ACC112 (cell line): ENCODE data around the gene INKA2.

ENCODE experiments used
- H2AFZ ChIP-seq: fragments of 200-600 bp; sonication (generic); one replicate; pipeline ENCODE4 v1.6.0; 2017; ENCODE audit warnings: antibody characterized with exemption, low read length; ENCODE audit not compliant: unreplicated experiment
- H3K27ac ChIP-seq: fragments of 200-600 bp; sonication (generic); 2 replicates; pipeline ENCODE4 v1.5.1; 2014; ENCODE audit warnings: low read depth, mild to moderate bottlenecking, antibody characterized with exemption, low read length, moderate library complexity
- H3K27me3 ChIP-seq: fragments of 200-600 bp; sonication (generic); 2 replicates; pipeline ENCODE4 v1.6.1; 2014; ENCODE audit warnings: mild to moderate bottlenecking, antibody characterized with exemption, low read length, moderate library complexity, mixed read lengths; ENCODE audit not compliant: insufficient read depth
- H3K36me3 ChIP-seq: fragments of 200-600 bp; sonication (generic); 2 replicates; pipeline ENCODE4 v1.6.1; 2016; ENCODE audit warnings: mild to moderate bottlenecking, antibody characterized with exemption, low read length, moderate library complexity, mixed read lengths; ENCODE audit not compliant: insufficient read depth
- H3K4me1 ChIP-seq: fragments of 200-600 bp; sonication (generic); one replicate; pipeline ENCODE4 v1.6.1; 2016; ENCODE audit warnings: low read length, mixed read lengths; ENCODE audit not compliant: insufficient read depth, unreplicated experiment, control insufficient read depth
- H3K4me3 ChIP-seq: fragments of 200-600 bp; sonication (generic); 2 replicates; pipeline ENCODE4 v1.5.1; 2014; ENCODE audit warnings: mild to moderate bottlenecking, low read depth, low read length
- H3K79me2 ChIP-seq: fragments of 200-600 bp; sonication (generic); one replicate; pipeline ENCODE4 v1.6.0; 2016; ENCODE audit warnings: low read length; ENCODE audit not compliant: control insufficient read depth, unreplicated experiment, insufficient read depth

INKA2 gene

DNA sequence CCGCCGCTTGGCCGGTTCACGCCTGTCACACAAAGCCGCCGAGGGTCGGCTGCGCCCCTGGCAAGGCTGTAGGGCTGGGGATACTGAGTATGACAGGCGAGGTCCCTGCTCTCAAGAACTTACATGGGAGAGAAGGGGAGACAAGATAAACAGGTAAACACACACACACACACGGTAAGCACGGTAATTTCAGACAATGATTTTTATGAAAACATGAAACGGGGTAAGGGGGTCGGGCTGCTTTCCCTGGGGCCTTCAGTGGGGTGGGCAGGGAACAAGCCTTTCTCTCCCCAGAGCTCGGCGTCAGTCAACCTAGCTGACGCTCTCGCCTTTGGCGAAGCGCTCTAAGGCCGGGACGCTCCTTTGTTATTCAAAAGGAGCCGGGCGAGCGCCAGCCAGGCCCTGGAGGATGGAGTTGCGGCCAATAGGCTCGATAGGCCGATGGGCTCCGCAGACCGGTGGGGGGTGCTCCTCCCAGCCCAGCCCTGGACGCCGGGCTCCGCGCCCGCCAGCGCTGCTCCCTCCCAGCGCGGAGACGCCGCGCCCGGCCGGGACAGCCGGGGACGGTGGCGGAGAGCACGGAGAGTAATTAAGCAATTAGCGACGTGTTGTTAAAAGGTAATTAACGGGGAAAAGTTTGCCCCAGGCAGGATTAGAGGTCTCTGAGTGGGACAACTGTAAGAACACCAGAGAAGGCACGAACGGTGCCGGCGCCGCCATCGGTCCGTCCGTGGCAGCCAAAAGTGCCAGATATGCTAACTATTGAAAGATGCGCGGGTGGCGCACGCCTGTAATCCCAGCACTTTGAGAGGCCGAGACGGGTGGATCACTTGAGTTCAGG is 950 bp upstream of the INKA2 start:
- Histone ChIP-seq H3K4me3 (peak overlapping the region; percentile 84), H3K27ac (peak overlapping the region; percentile 85), H3K27me3 (no peaks in the 10 kb centered on the region), H3K79me2 (peaks cover 16% of the 10 kb centered on the region), H2AFZ (peak overlapping the region; percentile 53), H3K36me3 (no peaks in the 10 kb centered on the region), H3K4me1 (peaks cover 60% of the 10 kb centered on the region)

DNA sequence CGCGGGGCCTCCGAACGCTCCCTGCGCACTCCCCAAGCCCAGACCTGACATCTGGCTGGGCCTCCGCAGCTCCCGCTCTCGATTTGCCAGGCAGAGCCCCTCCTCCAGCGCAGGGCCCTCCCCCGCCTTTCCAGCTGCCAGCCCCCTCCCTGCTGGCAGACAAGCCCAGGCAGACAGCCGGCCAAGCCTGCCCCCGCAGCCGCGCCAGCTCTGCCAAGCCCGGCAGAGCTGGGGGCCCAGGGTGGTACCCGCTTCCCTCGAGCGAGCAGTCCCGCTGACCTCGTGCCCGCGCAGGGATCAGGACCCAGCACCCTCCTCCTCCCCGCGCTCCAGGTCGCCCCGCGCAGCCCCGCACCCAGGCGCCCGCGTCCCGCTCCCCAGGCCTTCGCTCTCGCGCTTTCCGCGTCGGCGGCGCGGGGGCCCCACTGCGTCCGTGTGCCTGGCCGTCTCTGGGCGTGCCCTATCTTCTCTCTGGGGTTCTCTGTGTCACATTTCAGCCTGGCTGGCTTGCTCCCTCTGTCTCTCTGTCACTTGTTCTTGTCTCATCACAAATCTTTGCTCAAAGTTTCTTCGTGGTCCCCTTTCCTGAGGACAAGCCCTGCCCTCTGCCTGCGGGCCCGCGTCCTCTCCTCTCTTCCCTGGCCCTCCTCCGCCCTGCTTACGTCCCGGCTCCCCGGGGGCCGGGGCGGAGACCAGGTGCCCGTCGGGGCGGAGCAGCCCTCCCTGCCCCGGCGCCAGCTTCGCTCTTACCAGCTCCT is 580 bp downstream of the INKA2 start:
- peak overlapping the region; percentile 85 for H3K27ac ChIP-seq
- H3K4me3 ChIP-seq: peak overlapping the region; percentile 84
- peaks cover 67% of the 10 kb centered on the region for H3K4me1 ChIP-seq
- no peaks in the 10 kb centered on the region for H3K36me3 ChIP-seq
- no peaks in the 10 kb centered on the region for H3K27me3 ChIP-seq
- peak overlapping the region; percentile 53 for H2AFZ ChIP-seq
- H3K79me2 ChIP-seq: peaks cover 16% of the 10 kb centered on the region

DNA sequence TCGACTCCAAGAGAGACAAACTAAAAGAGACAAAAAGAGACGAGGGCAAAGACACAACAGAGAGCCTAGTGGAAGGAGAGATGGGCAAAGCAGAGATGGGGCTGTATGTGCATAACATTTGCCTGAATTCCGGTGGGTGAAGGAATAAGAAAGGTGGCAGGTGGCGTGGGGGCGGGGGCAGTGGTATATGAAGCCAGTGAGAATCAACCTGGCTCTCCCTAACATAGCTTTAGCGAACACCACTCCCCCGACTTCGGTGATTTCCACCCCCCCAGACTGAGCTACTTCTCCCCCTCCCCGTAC is 1.1 kb downstream of the INKA2 start:
- peaks cover 16% of the 10 kb centered on the region for H3K79me2 ChIP-seq
- peaks cover 67% of the 10 kb centered on the region for H3K4me1 ChIP-seq
- H3K27ac ChIP-seq: peak overlapping the region; percentile 85
- no peaks in the 10 kb centered on the region for H3K36me3 ChIP-seq
- no peak overlapping the region for H2AFZ ChIP-seq
- no peaks in the 10 kb centered on the region for H3K27me3 ChIP-seq
- H3K4me3 ChIP-seq: peak overlapping the region; percentile 84

DNA sequence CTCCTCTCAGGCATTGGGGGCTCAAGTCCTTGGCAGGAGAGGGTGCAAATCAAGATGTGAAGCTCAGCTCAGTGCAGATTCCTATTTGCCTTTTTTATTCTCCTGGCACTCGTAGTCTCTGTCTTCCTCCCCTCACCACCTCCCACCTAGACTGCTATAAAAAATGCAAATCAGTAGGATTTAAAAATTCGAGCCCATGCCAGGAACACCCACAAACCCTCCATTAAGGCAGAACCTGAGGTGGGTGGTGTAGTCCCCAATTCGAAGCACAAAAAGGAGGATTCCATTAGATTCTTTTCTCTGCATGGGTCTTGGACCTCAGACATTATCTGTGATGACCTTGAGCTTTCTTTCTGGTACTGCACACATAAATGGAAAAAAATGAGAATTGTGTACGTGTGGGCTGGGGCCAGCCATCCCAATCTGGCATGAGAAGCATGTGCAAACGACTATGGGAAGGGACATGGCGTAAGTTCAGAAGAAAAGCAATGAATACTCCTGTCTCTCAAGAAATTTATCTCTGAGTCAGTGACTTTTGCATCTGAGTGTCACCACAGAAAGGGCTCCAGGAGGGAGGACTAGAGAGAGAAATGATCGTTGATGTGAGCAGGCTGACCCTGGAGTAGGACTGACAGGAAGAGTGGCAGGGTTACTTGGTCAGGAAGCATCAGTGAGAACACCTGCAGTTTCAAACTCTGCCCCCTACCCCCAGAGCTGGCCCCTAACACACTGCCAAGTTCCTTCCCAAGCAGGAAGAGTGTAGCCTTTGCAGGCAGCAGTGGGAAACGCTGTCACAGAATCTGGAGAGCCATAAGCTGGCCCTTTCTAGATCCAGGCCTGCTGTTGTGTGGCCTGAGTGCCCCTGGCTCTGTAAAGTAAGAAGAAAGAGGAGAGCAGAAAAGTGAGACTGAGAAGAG is 1.7 kb downstream of the INKA2 start:
- Histone ChIP-seq H3K4me3 (peak overlapping the region; percentile 84), H2AFZ (no peak overlapping the region), H3K4me1 (peaks cover 67% of the 10 kb centered on the region), H3K27ac (peak overlapping the region; percentile 44), H3K27me3 (no peaks in the 10 kb centered on the region), H3K79me2 (peaks cover 22% of the 10 kb centered on the region), H3K36me3 (no peaks in the 10 kb centered on the region)

DNA sequence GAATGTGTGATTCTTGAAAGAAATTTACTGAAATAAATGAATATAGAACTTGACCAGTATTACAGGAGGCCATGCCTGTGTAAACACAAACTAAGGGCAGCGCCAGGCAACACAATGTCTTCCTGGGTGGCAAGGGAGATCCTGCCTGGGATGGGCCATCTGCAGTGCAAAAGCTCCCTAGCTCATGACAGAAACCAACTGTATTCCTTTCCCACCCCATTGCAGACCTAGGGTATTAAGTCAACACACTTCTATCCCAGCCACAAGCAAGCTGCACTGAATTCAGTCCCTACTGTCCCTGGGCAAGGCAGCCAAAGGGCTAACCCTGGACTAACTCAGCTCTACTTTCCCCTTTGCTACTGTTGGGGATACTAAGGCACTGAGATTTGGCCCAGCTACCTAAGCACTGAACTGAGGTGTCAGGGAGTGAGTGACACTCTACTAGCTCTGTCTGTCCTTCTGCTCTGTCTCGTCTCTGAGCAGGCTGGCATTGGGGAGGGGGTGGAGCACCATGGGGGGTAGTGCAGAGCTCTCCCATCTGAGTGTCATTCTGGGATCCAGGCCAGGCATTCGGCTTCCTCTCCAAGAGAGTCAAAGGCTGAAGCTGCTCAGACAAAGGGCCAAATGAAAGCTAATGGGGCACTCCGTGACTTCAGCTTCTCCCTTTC is 2.5 kb downstream of the INKA2 start:
- no peaks in the 10 kb centered on the region for H3K27me3 ChIP-seq
- H2AFZ ChIP-seq: no peak overlapping the region
- H3K4me1 ChIP-seq: peaks cover 60% of the 10 kb centered on the region
- H3K4me3 ChIP-seq: peak overlapping the region; percentile 84
- peaks cover 27% of the 10 kb centered on the region for H3K79me2 ChIP-seq
- H3K36me3 ChIP-seq: no peaks in the 10 kb centered on the region
- H3K27ac ChIP-seq: peak overlapping the region; percentile 92; the same call in 1 of the 2 replicates

DNA sequence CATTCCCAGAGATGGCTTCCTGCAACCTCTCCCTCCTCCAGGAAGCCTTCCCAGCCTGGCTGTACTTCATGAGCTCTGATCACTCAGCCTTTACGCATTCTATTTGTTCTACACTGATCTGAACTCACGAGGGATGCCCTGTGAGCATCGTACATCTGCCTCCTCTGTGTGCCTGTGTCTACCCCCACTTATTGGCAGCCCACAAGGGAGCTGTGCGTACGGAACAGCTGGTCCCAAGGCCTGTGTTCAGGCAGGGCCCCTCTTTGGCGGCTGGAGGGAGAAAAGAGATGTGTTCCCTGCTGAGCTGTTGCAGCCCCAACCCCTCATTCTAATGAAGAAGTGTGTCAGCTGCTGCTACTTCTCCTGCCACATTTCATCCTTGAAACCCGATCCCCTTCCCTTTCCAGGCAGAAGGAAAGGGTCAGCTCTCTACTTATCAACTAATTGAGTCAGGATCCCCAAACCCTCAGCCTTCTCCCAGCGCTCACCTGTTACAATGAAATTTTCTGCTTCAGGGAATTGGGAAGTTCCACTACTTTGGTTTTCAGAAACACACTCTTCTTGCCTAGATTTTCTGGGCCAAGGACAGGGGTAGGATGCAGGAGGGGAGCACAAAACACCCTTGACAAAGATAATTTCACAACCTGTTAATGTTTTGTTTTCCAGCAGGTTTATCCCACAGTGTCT is 3.2 kb downstream of the INKA2 start:
- Histone ChIP-seq H3K27me3 (no peaks in the 10 kb centered on the region), H3K36me3 (no peaks in the 10 kb centered on the region), H3K4me3 (no peak overlapping the region), H3K4me1 (peaks cover 56% of the 10 kb centered on the region), H3K27ac (peak overlapping the region; percentile 92), H2AFZ (no peak overlapping the region), H3K79me2 (peaks cover 30% of the 10 kb centered on the region)

DNA sequence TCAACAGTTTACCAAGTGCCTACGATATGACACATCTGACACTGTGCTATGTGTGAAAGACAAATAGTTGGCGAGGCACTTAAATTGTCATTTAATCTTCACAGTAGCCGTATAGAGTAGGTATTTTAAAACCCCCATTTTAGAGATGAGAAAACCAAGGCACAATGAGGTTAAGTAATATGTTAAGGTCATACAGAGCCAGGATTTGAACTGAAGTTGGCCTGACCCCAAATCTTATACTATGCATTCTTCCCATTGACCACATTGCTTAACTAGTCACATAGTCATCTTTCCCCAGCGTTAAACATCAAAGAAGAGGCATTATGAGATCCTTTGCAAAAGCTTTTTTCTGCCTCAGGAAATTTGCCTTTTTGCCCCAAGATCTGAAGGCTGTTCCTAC is 3.9 kb downstream of the INKA2 start:
- H3K79me2 ChIP-seq: peaks cover 30% of the 10 kb centered on the region
- no peak overlapping the region for H2AFZ ChIP-seq
- H3K36me3 ChIP-seq: no peaks in the 10 kb centered on the region
- peak overlapping the region; percentile 92 for H3K27ac ChIP-seq
- H3K4me1 ChIP-seq: peaks cover 56% of the 10 kb centered on the region
- no peak overlapping the region for H3K4me3 ChIP-seq
- no peaks in the 10 kb centered on the region for H3K27me3 ChIP-seq

DNA sequence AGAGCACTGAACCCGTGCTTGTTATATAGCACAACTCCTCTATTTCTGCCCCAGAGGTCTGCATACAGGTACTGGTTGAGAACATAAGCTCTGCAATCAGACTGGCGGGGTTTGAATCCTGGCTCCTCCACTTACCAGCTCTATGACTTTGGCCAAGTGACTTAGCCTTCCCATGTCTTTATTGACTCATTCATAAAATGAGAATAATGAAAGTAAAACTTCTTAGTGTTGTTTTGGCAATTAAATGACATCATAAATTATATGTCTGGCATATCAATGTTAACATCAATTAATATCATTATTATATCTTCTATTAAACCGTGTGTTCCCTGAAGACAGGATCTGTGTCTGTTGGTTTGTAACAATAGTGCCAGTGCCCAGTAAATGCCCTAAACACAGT is 4.3 kb downstream of the INKA2 start:
- peaks cover 30% of the 10 kb centered on the region for H3K79me2 ChIP-seq
- no peak overlapping the region for H3K4me3 ChIP-seq
- no peaks in the 10 kb centered on the region for H3K36me3 ChIP-seq
- no peak overlapping the region for H2AFZ ChIP-seq
- H3K27me3 ChIP-seq: no peaks in the 10 kb centered on the region
- H3K27ac ChIP-seq: peak overlapping the region; percentile 92
- peaks cover 56% of the 10 kb centered on the region for H3K4me1 ChIP-seq

DNA sequence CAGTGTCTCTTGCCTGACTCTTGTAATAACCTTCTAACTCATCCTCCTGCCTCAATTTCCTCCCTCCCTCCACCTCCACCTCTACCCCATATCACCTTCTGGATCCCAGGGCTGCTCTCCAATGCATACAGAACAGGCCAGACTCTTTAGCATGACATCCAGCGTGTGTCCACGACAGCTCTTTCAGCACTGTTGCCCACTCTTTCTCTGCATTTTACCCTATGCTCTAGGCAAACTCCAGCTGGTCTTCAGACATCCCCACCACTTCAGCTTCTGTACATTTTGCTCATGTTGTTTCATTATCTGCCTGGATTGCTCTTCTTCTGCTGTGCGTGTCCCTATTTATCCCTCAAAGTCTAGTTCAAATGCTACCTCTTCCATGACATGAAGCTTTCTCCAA is 4.8 kb downstream of the INKA2 start:
- Histone ChIP-seq H3K27ac (peak overlapping the region; percentile 92), H3K4me3 (no peak overlapping the region), H3K36me3 (no peaks in the 10 kb centered on the region), H3K4me1 (peaks cover 56% of the 10 kb centered on the region), H3K79me2 (peaks cover 30% of the 10 kb centered on the region), H3K27me3 (no peaks in the 10 kb centered on the region), H2AFZ (no peak overlapping the region)
